ENCODE results near the gene NUAK2.
"Not testable (repeated sequence)": the region's sequence is repeated elsewhere in the genome, so short reads cannot be mapped to it uniquely, and the experiment has no call there.

Gene NUAK2

GRCh38 chr1:205298191-205298994 is 23.2 kb downstream of the NUAK2 start:
- H3K36me3 ChIP-seq (ENCODE audit: control insufficient read depth in 1 of 2, insufficient read depth in 2 of 2, low read depth in 1 of 2, low read length in 2 of 2): peaks cover 6 to 8% of the 10 kb centered on the region in 2 experiments
- H3K4me2 ChIP-seq (ENCODE audit: low read length, poor library complexity, severe bottlenecking): no peak overlapping the region
- H4K91ac ChIP-seq (ENCODE audit: low read length): peak overlapping the region; percentile 76
- H3K4ac ChIP-seq (ENCODE audit: low read depth in 1 of 2, low read length in 2 of 2): peak overlapping the region; percentile 1 to 94
- no peaks in the 10 kb centered on the region for H3K9me3 ChIP-seq (ENCODE audit: control insufficient read depth, low read length)
- peak overlapping the region; percentile 97 for H2BK5ac ChIP-seq (ENCODE audit: low read depth, low read length, poor library complexity, severe bottlenecking)
- 15% methylated on average over 9 of the region's 9 CpGs for WGBS
- H2BK12ac ChIP-seq (ENCODE audit: low read length in 2 of 2): peak overlapping the region; percentile 83 to 100
- peak overlapping the region; percentile 87 to 98 for H3K18ac ChIP-seq (ENCODE audit: low read depth in 1 of 2, low read length in 2 of 2)
- no peaks in the 10 kb centered on the region for H3K27me3 ChIP-seq (ENCODE audit: control insufficient read depth in 1 of 2, insufficient read depth in 1 of 2, low read length in 2 of 2)
- peak overlapping the region; percentile 95 for H3K27ac ChIP-seq (ENCODE audit: low read length, poor library complexity, severe bottlenecking)
- H3K4me1 ChIP-seq (ENCODE audit: control insufficient read depth, insufficient read depth, low read depth, low read length): peaks cover 46% of the 10 kb centered on the region
- H2AFZ ChIP-seq (ENCODE audit: low read depth, low read length): peak overlapping the region; percentile 30
- peak overlapping the region in 1 of 2 experiments; percentile 93 for H3K14ac ChIP-seq (ENCODE audit: low read length in 2 of 2)
- no peak overlapping the region for H3K23ac ChIP-seq (ENCODE audit: low read length in 2 of 2)
- H2BK120ac ChIP-seq (ENCODE audit: low read depth, low read length): peak overlapping the region; percentile 19
- peak overlapping the region; percentile 97 for H4K8ac ChIP-seq (ENCODE audit: low read length)
- H3K4me3 ChIP-seq (ENCODE audit: insufficient read depth in 1 of 2, low read depth in 1 of 2, low read length in 2 of 2): no peak overlapping the region
- H2BK15ac ChIP-seq (ENCODE audit: low read depth, poor library complexity, severe bottlenecking): no peak overlapping the region
- H2AK5ac ChIP-seq (ENCODE audit: low read length, severe bottlenecking): peak overlapping the region; percentile 77
- H3K79me1 ChIP-seq (replicated peaks; ENCODE audit: low read length, poor library complexity, severe bottlenecking): peaks cover 2% of the 10 kb centered on the region
- H3K9ac ChIP-seq (ENCODE audit: low read length): peak overlapping the region; percentile 64
- peak; percentile 96 for DNase-seq

DNA sequence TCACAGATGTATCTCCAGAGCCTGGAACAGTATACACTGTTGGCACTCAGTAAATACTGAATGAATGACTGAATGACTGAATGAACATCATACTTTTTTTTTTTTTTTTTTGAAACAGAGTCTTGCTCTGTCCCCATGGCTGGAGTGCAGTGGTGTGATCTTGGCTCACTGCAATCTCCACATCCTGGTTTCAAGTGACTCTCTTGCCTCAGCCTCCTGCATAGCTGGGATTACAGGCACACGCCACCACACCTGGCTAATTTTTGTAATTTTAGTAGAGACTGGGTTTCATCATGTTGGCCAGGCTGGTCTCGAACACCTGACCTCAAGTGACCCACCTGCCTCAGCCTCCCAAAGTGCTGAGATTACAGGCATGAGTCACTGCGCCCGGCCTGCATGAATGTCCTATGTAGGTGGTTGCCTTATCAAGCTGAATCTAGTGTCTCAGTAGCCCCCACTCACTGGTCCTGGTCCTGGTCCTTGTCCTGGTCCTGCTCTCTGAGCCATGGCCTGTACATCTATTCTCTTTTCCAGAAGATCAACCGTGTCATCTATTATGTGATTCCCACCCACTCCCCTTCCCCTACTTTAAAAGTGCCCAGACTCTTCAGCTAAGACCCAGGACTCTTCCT is 23.9 kb downstream of the NUAK2 start:
- peak overlapping the region; percentile 92 for H3K27ac ChIP-seq (ENCODE audit: low read length, poor library complexity, severe bottlenecking)
- peak overlapping the region; percentile 77 for H2AK5ac ChIP-seq (ENCODE audit: low read length, severe bottlenecking)
- H2BK15ac ChIP-seq (ENCODE audit: low read depth, poor library complexity, severe bottlenecking); H3K23ac ChIP-seq (ENCODE audit: low read length in 2 of 2); H3K27me3 ChIP-seq (ENCODE audit: control insufficient read depth in 1 of 2, insufficient read depth in 1 of 2, low read length in 2 of 2); H3K36me3 ChIP-seq (ENCODE audit: control insufficient read depth in 1 of 2, insufficient read depth in 2 of 2, low read depth in 1 of 2, low read length in 2 of 2); H3K14ac ChIP-seq (ENCODE audit: low read length in 2 of 2); DNase-seq; H3K9me3 ChIP-seq (ENCODE audit: control insufficient read depth, low read length); H3K79me1 ChIP-seq (replicated peaks; ENCODE audit: low read length, poor library complexity, severe bottlenecking); H3K4me2 ChIP-seq (ENCODE audit: low read length, poor library complexity, severe bottlenecking); H3K4me3 ChIP-seq (ENCODE audit: insufficient read depth in 1 of 2, low read depth in 1 of 2, low read length in 2 of 2); H2AFZ ChIP-seq (ENCODE audit: low read depth, low read length): not testable (repeated sequence)
- H4K91ac ChIP-seq (ENCODE audit: low read length): peak overlapping the region; percentile 29
- peak overlapping the region; percentile 42 to 94 for H3K4ac ChIP-seq (ENCODE audit: low read depth in 1 of 2, low read length in 2 of 2)
- 81% methylated on average over 5 of the region's 5 CpGs for WGBS
- peak overlapping the region; percentile 12 for H2BK120ac ChIP-seq (ENCODE audit: low read depth, low read length)
- peak overlapping the region; percentile 3 for H4K8ac ChIP-seq (ENCODE audit: low read length)
- H3K18ac ChIP-seq (ENCODE audit: low read depth in 1 of 2, low read length in 2 of 2): peak overlapping the region; percentile 87 to 98
- H2BK5ac ChIP-seq (ENCODE audit: low read depth, low read length, poor library complexity, severe bottlenecking): peak overlapping the region; percentile 31
- peaks cover 41% of the 10 kb centered on the region for H3K4me1 ChIP-seq (ENCODE audit: control insufficient read depth, insufficient read depth, low read depth, low read length)
- peak overlapping the region; percentile 64 for H3K9ac ChIP-seq (ENCODE audit: low read length)
- H2BK12ac ChIP-seq (ENCODE audit: low read length in 2 of 2): peak overlapping the region; percentile 76 to 83

- Histone ChIP-seq H3K9ac (ENCODE audit: low read length) (no peak overlapping the region), H3K23ac (ENCODE audit: low read length in 2 of 2) (no peak overlapping the region), H2BK5ac (ENCODE audit: low read depth, low read length, poor library complexity, severe bottlenecking) (no peak overlapping the region), H3K4ac (ENCODE audit: low read depth in 1 of 2, low read length in 2 of 2) (peak overlapping the region in 1 of 2 experiments; percentile 32), H3K4me3 (ENCODE audit: insufficient read depth in 1 of 2, low read depth in 1 of 2, low read length in 2 of 2) (no peak overlapping the region), H4K91ac (ENCODE audit: low read length) (no peak overlapping the region), H3K36me3 (ENCODE audit: control insufficient read depth in 1 of 2, insufficient read depth in 2 of 2, low read depth in 1 of 2, low read length in 2 of 2) (no peaks in the 10 kb centered on the region), H3K27ac (ENCODE audit: low read length, poor library complexity, severe bottlenecking) (peak overlapping the region; percentile 1), H3K79me1 (replicated peaks; ENCODE audit: low read length, poor library complexity, severe bottlenecking) (no peaks in the 10 kb centered on the region), H3K4me1 (ENCODE audit: control insufficient read depth, insufficient read depth, low read depth, low read length) (peaks cover 33% of the 10 kb centered on the region), H3K9me3 (ENCODE audit: control insufficient read depth, low read length) (no peaks in the 10 kb centered on the region), H3K14ac (ENCODE audit: low read length in 2 of 2) (no peak overlapping the region), H2AFZ (ENCODE audit: low read depth, low read length) (no peak overlapping the region), H2BK12ac (ENCODE audit: low read length in 2 of 2) (peak overlapping the region in 1 of 2 experiments; percentile 92), H2BK120ac (ENCODE audit: low read depth, low read length) (no peak overlapping the region), H2AK5ac (ENCODE audit: low read length, severe bottlenecking) (peak overlapping the region; percentile 98), H3K4me2 (ENCODE audit: low read length, poor library complexity, severe bottlenecking) (no peak overlapping the region), H2BK15ac (ENCODE audit: low read depth, poor library complexity, severe bottlenecking) (no peak overlapping the region), H3K27me3 (ENCODE audit: control insufficient read depth in 1 of 2, insufficient read depth in 1 of 2, low read length in 2 of 2) (no peaks in the 10 kb centered on the region), H4K8ac (ENCODE audit: low read length) (no peak overlapping the region), H3K18ac (ENCODE audit: low read depth in 1 of 2, low read length in 2 of 2) (peak overlapping the region; percentile 61 to 64)
- no peak for DNase-seq
- WGBS: 97% methylated on average over 2 of the region's 2 CpGs
These were observed 25.4 kb downstream of the NUAK2 start for GRCh38 chr1:205296154-205296553.

DNA sequence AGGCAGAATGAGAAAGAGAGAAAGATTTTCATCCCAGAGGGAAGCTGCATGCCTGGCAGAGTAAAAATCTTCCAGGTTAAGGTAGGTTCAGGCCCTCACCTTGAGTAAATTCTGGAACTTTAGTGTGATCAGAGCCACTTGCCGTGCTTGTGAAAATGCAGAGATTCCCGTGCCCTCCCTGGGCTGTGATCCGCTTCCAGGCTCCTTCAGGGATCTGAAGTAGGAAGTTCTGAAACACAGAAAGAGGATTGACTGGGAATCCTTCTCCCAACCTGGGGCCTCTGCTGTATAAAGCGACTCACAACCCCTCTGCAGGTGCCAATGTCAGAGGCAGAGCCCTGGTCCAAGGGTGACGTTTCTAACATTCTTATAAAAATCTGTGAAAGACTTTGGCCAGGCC is 26.6 kb downstream of the NUAK2 start:
- H3K14ac ChIP-seq (ENCODE audit: low read length in 2 of 2): peak overlapping the region in 1 of 2 experiments; percentile 50

More for the DNA sequence above, 26.6 kb downstream of the NUAK2 start:
- DNase-seq: no peak
- Histone ChIP-seq H3K4me3 (ENCODE audit: insufficient read depth in 1 of 2, low read depth in 1 of 2, low read length in 2 of 2) (peak overlapping the region in 1 of 2 experiments; percentile 10), H2BK12ac (ENCODE audit: low read length in 2 of 2) (peak overlapping the region; percentile 76 to 93), H3K23ac (ENCODE audit: low read length in 2 of 2) (no peak overlapping the region), H2AFZ (ENCODE audit: low read depth, low read length) (no peak overlapping the region), H3K4me1 (ENCODE audit: control insufficient read depth, insufficient read depth, low read depth, low read length) (peaks cover 29% of the 10 kb centered on the region), H2BK120ac (ENCODE audit: low read depth, low read length) (peak overlapping the region; percentile 97), H2AK5ac (ENCODE audit: low read length, severe bottlenecking) (peak overlapping the region; percentile 63), H2BK15ac (ENCODE audit: low read depth, poor library complexity, severe bottlenecking) (no peak overlapping the region), H3K4me2 (ENCODE audit: low read length, poor library complexity, severe bottlenecking) (no peak overlapping the region), H4K91ac (ENCODE audit: low read length) (no peak overlapping the region), H3K4ac (ENCODE audit: low read depth in 1 of 2, low read length in 2 of 2) (peak overlapping the region; percentile 73 to 77), H3K18ac (ENCODE audit: low read depth in 1 of 2, low read length in 2 of 2) (peak overlapping the region; percentile 46 to 87), H3K9ac (ENCODE audit: low read length) (peak overlapping the region; percentile 45), H3K9me3 (ENCODE audit: control insufficient read depth, low read length) (no peaks in the 10 kb centered on the region), H3K27ac (ENCODE audit: low read length, poor library complexity, severe bottlenecking) (peak overlapping the region; percentile 96), H3K27me3 (ENCODE audit: control insufficient read depth in 1 of 2, insufficient read depth in 1 of 2, low read length in 2 of 2) (no peaks in the 10 kb centered on the region), H3K79me1 (replicated peaks; ENCODE audit: low read length, poor library complexity, severe bottlenecking) (no peaks in the 10 kb centered on the region), H2BK5ac (ENCODE audit: low read depth, low read length, poor library complexity, severe bottlenecking) (peak overlapping the region; percentile 86), H3K36me3 (ENCODE audit: control insufficient read depth in 1 of 2, insufficient read depth in 2 of 2, low read depth in 1 of 2, low read length in 2 of 2) (no peaks in the 10 kb centered on the region), H4K8ac (ENCODE audit: low read length) (peak overlapping the region; percentile 31)
- 28% methylated on average over 5 of the region's 5 CpGs for WGBS
